Hepatocyte (in vitro differentiated cells): ENCODE results near the gene ITPKA. TPM values are rescaled to one million over a fixed set of nuclear protein-coding genes. Genes with fewer than 3 reads are reported as not detected.
"Not testable (repeated sequence)": the region's sequence is repeated elsewhere in the genome, so short reads cannot be mapped to it uniquely, and the experiment has no call there.

ENCODE experiments used
- DNase-seq: peaks from one replicate; pipeline ENCODE4 v3.0.0-alpha.2; 2016; ENCODE audit warnings: low spot score
- H2AFZ ChIP-seq: fragments of 200-600 bp; sonication (generic); 2 replicates; pipeline ENCODE4 v1.6.0; 2016; ENCODE audit warnings: antibody characterized with exemption, mild to moderate bottlenecking
- H3K27ac ChIP-seq: fragments of 200-600 bp; sonication (generic); 2 replicates; pipeline ENCODE4 v1.5.1; 2016; ENCODE audit warnings: mild to moderate bottlenecking
- H3K27me3 ChIP-seq: fragments of 200-600 bp; sonication (generic); 2 replicates; pipeline ENCODE4 v1.6.1; 2016
- H3K36me3 ChIP-seq: fragments of 200-600 bp; sonication (generic); replicated peaks from 2 replicates; pipeline ENCODE4 v1.5.1; 2016; ENCODE audit warnings: low read depth; ENCODE audit not compliant: insufficient read depth
- H3K4me1 ChIP-seq: fragments of 200-600 bp; sonication (generic); 2 replicates; pipeline ENCODE4 v1.5.1; 2016; ENCODE audit warnings: mild to moderate bottlenecking, moderate library complexity; ENCODE audit not compliant: insufficient read depth
- H3K4me2 ChIP-seq: fragments of 200-600 bp; sonication (generic); 2 replicates; pipeline ENCODE4 v1.6.0; 2016
- H3K4me3 ChIP-seq: fragments of 200-600 bp; sonication (generic); 2 replicates; pipeline ENCODE4 v1.5.1; 2016; ENCODE audit warnings: mild to moderate bottlenecking
- H3K79me2 ChIP-seq: fragments of 200-600 bp; sonication (generic); 2 replicates; pipeline ENCODE4 v1.6.0; 2017; ENCODE audit warnings: mild to moderate bottlenecking
- H3K9me2 ChIP-seq: fragments of 200-600 bp; sonication (generic); replicated peaks from 2 replicates; pipeline ENCODE4 v1.6.0; 2017; ENCODE audit warnings: mild to moderate bottlenecking; ENCODE audit not compliant: insufficient read depth
- H3K9me3 ChIP-seq: fragments of 200-600 bp; sonication (generic); 2 replicates; pipeline ENCODE4 v1.5.1; 2016; ENCODE audit warnings: low read depth, mild to moderate bottlenecking
- H4K20me1 ChIP-seq: fragments of 200-600 bp; sonication (generic); 2 replicates; pipeline ENCODE4 v1.6.0; 2016; ENCODE audit warnings: mild to moderate bottlenecking; ENCODE audit not compliant: insufficient read depth, poor library complexity, severe bottlenecking
- EZH2 ChIP-seq: fragments of 200-600 bp; sonication (generic); IDR thresholded peaks from 2 replicates; pipeline ENCODE4 v1.6.1; 2016; ENCODE audit warnings: antibody characterized with exemption, mild to moderate bottlenecking, borderline replicate concordance
- EZH2phosphoT487 ChIP-seq: fragments of 200-600 bp; sonication (generic); IDR thresholded peaks from one replicate; pipeline ENCODE4 v1.6.1; 2018; ENCODE audit warnings: antibody characterized with exemption, mild to moderate bottlenecking, low read depth, moderate library complexity; ENCODE audit not compliant: unreplicated experiment, severe bottlenecking
- WGBS: methylation state at CpG from one replicate; pipeline ENCODE4 v1.1.6; 2016; ENCODE audit warnings: low lambda C conversion rate; ENCODE audit errors: missing lambda C conversion rate; 5-methylcytosine and 5-hydroxymethylcytosine counted together
- polyA plus RNA-seq: library from polyadenylated mRNA; unstranded; fragments of >200 nt; fragmentation: Nextera tagmentation; extraction: Ambion mirVana; gene quantifications from 2 replicates; pipeline ENCODE4 v1.2.1, GENCODE V29; 2016
- total RNA-seq: library from RNA; depleted of rRNA; stranded (reverse); fragments of >200 nt; gene quantifications from 2 replicates; pipeline ENCODE4 v1.2.3, GENCODE V29; 2014
- TF ChIP-seq, protein P1 (sequence below): fragments of 200-600 bp; sonication (generic); IDR thresholded peaks from 2 replicates; pipeline ENCODE4 v1.5.1; 2016; ENCODE audit warnings: antibody characterized with exemption, mild to moderate bottlenecking; ENCODE audit not compliant: poor library complexity

ITPKA gene
- total and polyA plus RNA-seq, 2 experiments from 2014 or later = 20.5 to 33.3 TPM

DNA sequence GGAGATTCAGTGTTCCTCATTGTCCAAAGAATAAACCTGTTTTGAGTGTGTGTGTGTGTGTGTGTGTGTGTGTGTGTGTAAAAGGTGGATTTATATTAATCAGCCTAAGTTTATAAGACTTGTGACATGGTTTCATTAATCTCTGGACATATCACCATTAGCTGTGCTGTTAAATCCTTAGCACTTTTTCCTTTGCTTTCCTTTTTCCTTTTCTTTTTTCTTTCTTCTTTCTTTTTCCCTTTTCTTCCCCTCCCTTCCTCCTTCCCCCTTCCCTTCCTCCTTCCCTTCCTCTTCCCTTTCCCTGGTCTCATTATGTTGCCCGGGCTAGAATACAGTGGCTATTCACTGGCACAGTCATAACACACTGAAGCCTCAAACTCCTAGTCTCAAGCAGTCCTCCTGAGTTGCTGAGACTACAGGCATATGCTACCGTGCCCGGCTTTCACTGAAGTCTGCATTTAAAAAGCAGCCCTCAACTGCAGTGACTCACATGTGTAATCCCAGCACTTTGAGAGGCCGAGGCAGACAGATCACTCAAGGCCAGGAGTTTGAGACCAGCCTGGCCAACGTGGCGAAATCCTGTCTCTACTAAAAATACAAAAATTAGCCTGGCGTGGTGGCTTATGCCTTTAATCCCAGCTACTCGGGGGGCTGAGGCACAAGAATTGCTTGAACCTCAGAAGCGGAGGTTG lies 28.6 kb upstream of the ITPKA start:
- 85% methylated on average over 9 of the region's 9 CpGs for WGBS

DNA sequence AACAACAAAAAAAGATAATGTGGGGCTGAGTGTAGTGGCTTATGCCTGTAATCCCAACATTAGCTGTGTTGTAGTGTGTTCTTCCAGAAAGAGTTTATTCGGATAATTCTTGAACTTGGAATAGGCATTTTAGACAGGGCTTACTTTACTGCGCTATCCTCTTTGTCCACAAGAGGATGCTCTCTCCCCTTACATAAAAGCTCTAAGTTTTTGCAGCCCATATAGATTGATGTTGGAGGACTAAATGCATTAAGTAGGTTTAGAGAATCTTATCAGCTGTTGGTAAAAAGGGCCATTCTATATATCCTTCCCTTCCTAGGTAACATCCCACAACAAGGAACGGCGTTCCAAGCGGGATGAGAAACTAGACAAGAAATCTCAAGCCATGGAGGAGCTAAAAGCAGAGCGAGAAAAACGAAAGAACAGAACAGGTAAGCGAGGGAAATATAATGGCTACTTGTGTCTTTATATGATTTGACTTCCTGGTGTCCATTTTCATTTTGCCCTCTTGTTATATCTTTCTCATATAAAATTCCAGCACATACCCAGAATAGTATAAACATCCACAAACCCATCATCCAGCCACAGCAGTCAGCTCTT lies 27.8 kb upstream of the ITPKA start:
- Histone ChIP-seq H4K20me1 (no peaks in the 10 kb centered on the region), H3K9me2 (no peaks in the 10 kb centered on the region), H2AFZ (no peak overlapping the region), H3K4me2 (no peak overlapping the region), H3K9me3 (no peaks in the 10 kb centered on the region), H3K4me3 (no peak overlapping the region), H3K27me3 (no peaks in the 10 kb centered on the region), H3K36me3 (peaks cover 15% of the 10 kb centered on the region), H3K4me1 (no peaks in the 10 kb centered on the region), H3K79me2 (peaks cover 11% of the 10 kb centered on the region), H3K27ac (no peak overlapping the region)
- 82% methylated on average over 8 of the region's 8 CpGs for WGBS
- peak; percentile 65 for DNase-seq
- no peak for TF ChIP-seq EZH2phosphoT487
- TF ChIP-seq, protein P1, sequence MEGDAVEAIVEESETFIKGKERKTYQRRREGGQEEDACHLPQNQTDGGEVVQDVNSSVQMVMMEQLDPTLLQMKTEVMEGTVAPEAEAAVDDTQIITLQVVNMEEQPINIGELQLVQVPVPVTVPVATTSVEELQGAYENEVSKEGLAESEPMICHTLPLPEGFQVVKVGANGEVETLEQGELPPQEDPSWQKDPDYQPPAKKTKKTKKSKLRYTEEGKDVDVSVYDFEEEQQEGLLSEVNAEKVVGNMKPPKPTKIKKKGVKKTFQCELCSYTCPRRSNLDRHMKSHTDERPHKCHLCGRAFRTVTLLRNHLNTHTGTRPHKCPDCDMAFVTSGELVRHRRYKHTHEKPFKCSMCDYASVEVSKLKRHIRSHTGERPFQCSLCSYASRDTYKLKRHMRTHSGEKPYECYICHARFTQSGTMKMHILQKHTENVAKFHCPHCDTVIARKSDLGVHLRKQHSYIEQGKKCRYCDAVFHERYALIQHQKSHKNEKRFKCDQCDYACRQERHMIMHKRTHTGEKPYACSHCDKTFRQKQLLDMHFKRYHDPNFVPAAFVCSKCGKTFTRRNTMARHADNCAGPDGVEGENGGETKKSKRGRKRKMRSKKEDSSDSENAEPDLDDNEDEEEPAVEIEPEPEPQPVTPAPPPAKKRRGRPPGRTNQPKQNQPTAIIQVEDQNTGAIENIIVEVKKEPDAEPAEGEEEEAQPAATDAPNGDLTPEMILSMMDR = peak; percentile 76

More for the DNA sequence above, 28.6 kb upstream of the ITPKA start:
- no peak for DNase-seq
- H3K27ac ChIP-seq = no peak overlapping the region
- no peaks in the 10 kb centered on the region for H3K27me3 ChIP-seq
- H3K9me2 ChIP-seq = no peaks in the 10 kb centered on the region
- no peak overlapping the region for H3K4me3 ChIP-seq
- no peaks in the 10 kb centered on the region for H4K20me1 ChIP-seq
- TF ChIP-seq, protein P1 = no peak
- no peak for TF ChIP-seq EZH2
- TF ChIP-seq EZH2phosphoT487 = no peak
- H3K9me3 ChIP-seq = no peaks in the 10 kb centered on the region
- H3K4me1 ChIP-seq = no peaks in the 10 kb centered on the region
- peaks cover 11% of the 10 kb centered on the region for H3K79me2 ChIP-seq
- peaks cover 13% of the 10 kb centered on the region for H3K36me3 ChIP-seq
- H2AFZ ChIP-seq = no peak overlapping the region
- H3K4me2 ChIP-seq = no peak overlapping the region

DNA sequence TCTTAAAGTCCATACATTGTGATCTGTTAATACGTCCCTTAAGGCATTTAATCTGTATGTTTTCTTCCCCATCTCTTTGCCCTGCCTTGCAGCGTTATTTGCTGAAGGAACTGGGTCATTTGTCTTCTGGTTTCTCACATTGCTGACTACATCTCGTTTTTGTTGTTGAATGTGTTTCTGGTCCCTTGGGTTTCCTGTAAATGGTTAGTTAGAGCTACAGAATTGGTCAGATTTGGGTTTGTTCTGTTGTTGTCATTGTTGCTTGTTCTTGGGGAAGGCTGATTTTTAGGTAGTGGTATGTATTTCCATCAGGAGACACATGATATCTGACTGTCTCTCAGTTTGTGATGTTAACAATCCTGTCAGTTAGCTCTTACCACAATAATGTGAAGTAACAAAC lies 27.0 kb upstream of the ITPKA start:
- H3K79me2 ChIP-seq = peaks cover 11% of the 10 kb centered on the region
- peaks cover 15% of the 10 kb centered on the region for H3K36me3 ChIP-seq
- WGBS = 91% methylated on average over 3 of the region's 3 CpGs
- DNase-seq = no peak
- H3K27me3 ChIP-seq = no peaks in the 10 kb centered on the region
- H3K4me2 ChIP-seq = no peak overlapping the region
- H3K9me2 ChIP-seq = no peaks in the 10 kb centered on the region
- TF ChIP-seq EZH2 (no peak), EZH2phosphoT487 (no peak)
- TF ChIP-seq, protein P1 = no peak
- no peak overlapping the region for H2AFZ ChIP-seq
- no peaks in the 10 kb centered on the region for H4K20me1 ChIP-seq
- H3K27ac ChIP-seq = no peak overlapping the region
- H3K4me1 ChIP-seq = no peaks in the 10 kb centered on the region
- H3K4me3 ChIP-seq = no peak overlapping the region
- H3K9me3 ChIP-seq = no peaks in the 10 kb centered on the region

DNA sequence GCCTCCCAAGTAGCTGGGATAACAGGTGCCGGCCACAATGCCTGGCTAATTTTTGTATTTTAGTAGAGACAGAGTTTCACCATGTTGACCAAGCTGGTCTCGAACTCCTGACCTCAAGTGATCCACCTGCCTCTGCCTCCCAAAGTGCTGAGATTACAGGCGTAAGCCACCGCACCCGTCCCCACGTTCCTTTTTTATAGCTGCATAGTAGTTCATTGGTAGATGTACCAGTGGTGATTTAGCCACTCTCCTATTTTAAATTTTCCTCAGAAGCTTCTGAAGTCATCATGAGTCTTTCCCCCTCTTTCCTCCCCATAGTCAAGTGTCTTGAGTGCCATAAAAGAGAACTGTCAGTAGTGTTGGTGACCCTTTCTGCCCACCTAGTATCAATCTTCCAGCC lies 24.0 kb upstream of the ITPKA start:
- H4K20me1 ChIP-seq, H3K4me3 ChIP-seq, H3K9me3 ChIP-seq, H3K27me3 ChIP-seq, H3K4me1 ChIP-seq, H3K79me2 ChIP-seq, H3K9me2 ChIP-seq, H3K4me2 ChIP-seq, H2AFZ ChIP-seq, DNase-seq, H3K27ac ChIP-seq: not testable (repeated sequence)
- peaks cover 15% of the 10 kb centered on the region for H3K36me3 ChIP-seq
- 96% methylated on average over 6 of the region's 6 CpGs for WGBS
